Muscle of back (tissue), 11 donors: ENCODE data around the gene KIAA0513. TPM values are rescaled to one million over a fixed set of nuclear protein-coding genes. Genes with fewer than 3 reads are reported as not detected.
A peak's percentile ranks its signal among the peaks of the same experiment; 100 is the strongest.
"Not testable (repeated sequence)": the region's sequence is repeated elsewhere in the genome, so short reads cannot be mapped to it uniquely, and the experiment has no call there.

ENCODE experiments used
- DNase-seq, 3 donors: peaks; one replicate each; pipeline versions ENCODE4 v3.0.0 to v3.0.0-alpha.2; 2013
- polyA plus RNA-seq, 10 donors: library from polyadenylated mRNA; unstranded; fragments of 120-200 nt; gene quantifications; one replicate each; pipeline ENCODE4 v1.2.1, GENCODE V29; 2013; ENCODE audit not compliant: insufficient read length in 10 of 10

Gene KIAA0513
- polyA plus RNA-seq, 10 donors = 1.7 to 3.9 (median 2.5) TPM

- DNase-seq = no peak
Observed at GRCh38 chr16:85046931-85047866, 19.6 kb downstream of the KIAA0513 start.

GRCh38 chr16:85047867-85048455 is 20.4 kb downstream of the KIAA0513 start:
- DNase-seq = no peak

DNA sequence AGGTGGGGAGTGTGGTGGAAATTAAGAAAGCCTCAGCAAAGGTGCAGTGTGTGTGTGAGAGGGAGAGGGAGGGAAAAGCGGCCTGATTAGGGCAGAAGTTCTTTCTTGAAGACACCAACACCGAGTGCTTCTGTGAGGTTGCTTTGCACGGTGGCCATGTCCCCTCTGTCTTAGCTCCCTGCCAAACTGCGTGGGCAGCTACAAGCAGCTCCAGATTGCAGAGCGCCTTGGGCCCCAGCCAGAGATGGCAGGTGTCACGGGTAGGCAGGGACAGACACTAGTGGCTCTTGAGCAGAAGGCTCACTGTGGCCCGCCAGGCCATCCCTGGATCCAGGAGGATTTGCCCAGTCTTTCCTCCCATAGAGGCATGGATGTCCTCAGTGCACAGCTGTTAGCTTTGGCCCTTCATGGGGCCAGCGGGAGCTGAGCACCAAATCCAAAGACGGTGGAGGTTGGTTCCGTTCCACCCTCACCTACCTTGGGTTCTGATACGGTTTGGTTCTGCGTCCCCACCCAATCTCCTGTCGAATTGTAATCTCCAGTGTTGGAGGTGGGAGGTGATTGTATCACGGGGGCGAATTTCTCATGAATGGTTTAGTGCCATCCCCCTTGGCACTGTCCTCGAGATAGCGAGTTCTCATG is 21.4 kb downstream of the KIAA0513 start:
- no peak for DNase-seq

DNA sequence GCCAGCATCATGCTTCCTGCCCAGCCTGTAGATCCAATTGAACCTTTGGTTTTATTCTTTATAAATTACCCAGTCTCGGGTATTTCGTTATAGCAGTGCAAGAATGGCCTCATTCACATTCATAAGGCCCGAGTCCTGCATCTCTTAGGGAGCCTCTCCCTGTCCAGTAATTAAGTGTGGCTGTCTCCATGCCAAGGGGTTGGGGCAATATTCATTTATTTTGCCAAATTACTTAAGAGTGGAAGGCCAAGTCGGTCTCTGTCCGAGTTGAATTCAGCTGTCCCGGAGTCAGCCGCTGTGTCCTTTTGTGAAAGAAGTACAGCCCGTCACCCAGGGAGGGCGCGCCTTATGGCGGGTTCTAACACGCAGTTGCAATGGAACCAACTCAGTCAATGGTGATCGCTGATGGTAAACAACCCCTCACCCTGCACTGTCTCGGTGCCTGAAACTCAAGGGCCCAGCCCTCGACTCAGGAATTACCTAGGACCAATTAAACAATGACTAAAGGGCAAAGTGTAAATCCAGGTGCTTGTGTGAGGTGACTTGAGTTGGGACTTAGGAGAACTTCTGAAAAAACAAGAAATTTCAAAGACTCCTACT is 22.2 kb downstream of the KIAA0513 start:
- DNase-seq = no peak

GRCh38 chr16:85051067-85051581 is 23.5 kb downstream of the KIAA0513 start:
- DNase-seq = no peak

DNA sequence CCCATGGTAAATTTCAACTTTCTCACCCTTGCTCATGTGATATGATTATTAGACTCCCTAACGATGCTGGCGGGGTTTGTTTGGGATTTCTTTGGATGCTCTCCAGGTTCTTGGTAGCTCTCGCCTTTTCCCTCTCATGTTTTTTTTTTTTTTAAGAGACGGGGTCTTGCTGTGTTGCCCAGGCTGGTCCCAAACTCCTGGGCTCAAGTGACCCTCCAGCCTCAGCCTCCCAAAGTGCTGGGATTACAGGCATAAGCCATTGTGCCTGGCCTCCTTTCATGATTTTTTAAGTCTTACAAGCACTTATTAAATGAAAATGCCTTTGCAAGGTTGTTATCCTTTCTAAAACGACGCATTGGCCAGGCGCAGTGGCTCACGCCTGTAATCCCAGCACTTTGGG is 24.1 kb downstream of the KIAA0513 start:
- no peak for DNase-seq

DNA sequence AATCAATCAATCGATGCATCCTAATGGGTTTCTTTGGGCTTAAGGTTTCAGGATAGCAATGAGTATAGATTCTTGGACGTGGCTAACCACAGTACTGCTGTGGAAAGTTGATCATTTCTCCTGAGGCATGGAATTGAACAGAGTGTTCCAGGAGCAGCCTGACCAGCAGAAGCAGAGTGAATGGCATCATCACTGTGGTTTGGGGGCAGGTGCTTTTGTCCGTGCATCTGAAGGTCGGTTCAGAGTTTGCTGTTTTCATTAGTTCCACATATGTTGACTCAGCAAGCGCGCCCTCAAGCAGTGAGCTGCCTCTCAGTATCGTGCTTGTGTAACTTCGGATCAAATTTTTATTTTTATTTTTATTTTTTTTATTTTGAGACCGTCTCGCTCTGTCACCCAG is 24.9 kb downstream of the KIAA0513 start:
- no peak for DNase-seq

GRCh38 chr16:85054321-85054720 is 26.7 kb downstream of the KIAA0513 start:
- not testable (repeated sequence) for DNase-seq

DNA sequence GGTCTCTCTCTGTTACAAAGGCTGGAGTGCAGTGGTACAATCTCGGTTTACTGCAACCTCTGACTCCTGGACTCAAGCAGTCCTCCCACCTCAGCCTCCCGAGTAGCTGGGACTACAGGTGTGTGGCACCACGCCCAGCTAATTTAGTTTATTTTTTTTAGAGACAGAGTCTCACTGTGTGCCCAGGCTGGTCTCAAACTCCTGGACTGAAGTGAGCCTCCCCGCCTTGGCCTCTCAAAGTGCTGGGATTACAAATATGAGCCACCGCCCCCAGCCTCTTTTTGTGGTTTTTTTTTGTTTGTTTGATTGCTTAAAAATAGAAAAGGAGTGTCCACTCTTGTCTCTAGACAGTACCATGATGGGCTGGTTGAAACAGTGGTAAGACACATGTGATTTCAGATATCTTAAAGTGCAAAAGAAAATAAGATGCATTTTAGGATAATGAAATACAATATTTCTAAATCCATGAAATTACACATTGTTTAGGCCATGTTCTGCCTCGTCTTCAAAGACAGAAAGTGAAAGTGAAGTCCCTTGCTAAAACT is 27.4 kb downstream of the KIAA0513 start:
- no peak for DNase-seq

- DNase-seq = peak; percentile 36 to 66 (median 38)
Observed at GRCh38 chr16:85055493-85056210, 28.1 kb downstream of the KIAA0513 start.

DNA sequence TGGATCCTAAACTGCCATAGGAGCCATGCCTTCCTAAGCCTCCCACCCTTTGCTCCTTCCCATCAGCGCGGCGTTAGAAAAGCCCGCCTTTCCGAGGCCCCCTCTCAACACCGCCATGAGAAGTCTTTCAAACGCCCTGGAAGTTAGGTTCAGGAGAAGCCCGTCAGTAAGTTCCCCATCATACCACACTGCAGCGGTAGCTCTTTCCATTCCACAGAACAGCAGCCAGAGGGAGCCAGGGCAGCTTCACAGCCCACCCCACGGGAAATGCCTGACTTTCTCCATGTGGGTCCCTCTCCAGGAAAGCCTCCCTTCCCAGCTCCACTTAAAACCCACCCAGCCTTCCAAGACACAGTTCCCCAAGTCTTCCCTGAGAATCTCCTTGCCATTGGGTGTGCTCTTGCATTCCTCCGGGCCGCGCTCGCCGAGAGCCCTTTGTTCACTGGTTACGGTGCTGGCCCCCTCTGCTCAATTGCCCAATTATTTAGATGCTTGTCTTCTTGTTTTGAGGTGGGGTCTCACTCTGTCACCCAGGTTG is 28.7 kb downstream of the KIAA0513 start:
- no peak for DNase-seq

- no peak for DNase-seq
Observed at GRCh38 chr16:85057212-85057889, 29.8 kb downstream of the KIAA0513 start.

DNA sequence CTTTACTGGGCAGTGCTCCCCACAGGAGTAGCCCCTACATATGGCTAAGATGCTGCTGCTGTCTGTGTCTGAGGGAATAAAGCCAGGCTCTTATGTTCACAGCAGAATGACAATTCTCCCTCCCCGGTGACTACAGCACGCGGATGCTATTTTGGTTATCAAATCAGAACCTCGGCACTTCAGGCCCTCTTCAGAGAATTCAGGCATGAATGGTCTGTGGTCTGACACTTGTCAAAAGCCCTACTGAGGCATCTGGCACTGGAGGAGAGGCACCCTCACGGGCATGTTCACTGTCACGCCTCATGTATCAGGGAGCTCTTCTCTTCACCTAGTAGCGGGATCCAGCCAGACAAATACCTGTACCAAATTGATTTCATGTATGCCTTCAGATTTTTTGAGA is 30.4 kb downstream of the KIAA0513 start:
- DNase-seq = no peak

DNA sequence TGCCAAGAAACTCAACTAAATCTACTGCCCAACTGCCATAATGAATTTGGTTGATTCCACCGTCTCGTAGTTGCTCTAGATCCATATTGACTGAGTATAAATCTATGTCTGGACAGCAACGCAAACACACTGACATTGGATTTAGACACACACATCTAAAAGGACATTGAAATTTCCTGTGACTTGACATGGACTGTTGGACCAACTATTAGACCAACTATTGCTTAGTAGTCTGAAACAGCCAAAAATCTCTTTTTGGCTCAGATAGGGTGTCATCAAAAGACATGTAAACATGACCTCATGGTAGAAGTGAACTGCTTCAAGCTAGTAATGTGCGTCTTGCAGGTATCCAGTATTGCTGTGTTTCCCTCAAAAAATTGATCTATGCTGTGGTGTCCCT is 31.3 kb downstream of the KIAA0513 start:
- DNase-seq = no peak

GRCh38 chr16:85061566-85061965 is 34.0 kb downstream of the KIAA0513 start:
- no peak for DNase-seq

- no peak for DNase-seq
Observed at GRCh38 chr16:85062323-85062722, 34.7 kb downstream of the KIAA0513 start.

DNA sequence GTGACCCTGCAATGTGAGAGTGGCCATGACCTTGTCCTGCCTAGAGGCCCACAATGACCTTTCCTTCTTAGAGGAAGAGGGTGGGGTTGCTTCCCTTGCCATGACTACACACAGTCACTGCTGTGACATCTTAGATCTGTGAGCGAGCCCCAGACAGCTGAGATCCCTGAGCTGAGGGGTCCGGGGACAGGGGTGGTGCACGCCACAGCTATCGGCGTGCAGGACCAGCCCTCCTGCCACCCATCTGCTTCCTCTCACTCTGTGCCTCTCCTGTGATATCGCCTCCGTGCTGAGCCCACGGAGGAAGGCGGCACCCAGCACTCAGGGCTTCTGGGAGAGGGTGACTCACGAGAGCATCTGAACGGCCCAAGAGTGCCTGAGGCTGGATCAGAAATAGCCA is 35.2 kb downstream of the KIAA0513 start:
- DNase-seq = no peak

DNA sequence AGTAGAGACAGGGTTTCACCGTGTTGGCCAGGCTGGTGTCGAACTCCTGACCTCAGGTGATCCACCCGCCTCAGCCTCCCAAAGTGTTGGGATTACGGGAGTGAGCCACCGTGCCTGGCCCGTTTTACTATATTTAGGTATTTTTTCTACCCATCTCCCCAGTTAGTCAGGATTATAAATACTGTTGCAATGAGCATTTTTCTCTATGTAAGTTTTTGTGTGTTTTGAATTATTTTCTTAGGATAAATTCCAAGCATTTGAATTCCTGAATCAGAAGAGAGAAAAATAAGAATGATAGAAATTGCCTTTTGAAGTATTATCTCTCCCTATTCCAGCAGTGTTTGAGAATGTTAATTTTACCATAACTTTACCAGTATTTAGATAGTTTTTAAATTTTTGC is 36.6 kb downstream of the KIAA0513 start:
- no peak for DNase-seq

- no peak for DNase-seq
Observed at GRCh38 chr16:85065099-85065498, 37.5 kb downstream of the KIAA0513 start.

- no peak for DNase-seq
Observed at GRCh38 chr16:85066346-85066885, 38.8 kb downstream of the KIAA0513 start.
